GM18870 (cell line): ENCODE measurements around the gene PPCS.
A peak's percentile ranks its signal among the peaks of the same experiment; 100 is the strongest.

ENCODE experiments used
- ATAC-seq: cut with Tn5 transposase; IDR thresholded peaks from one replicate; pipeline ENCODE4 v1.9.1; 2021; ENCODE audit warnings: moderate library complexity; ENCODE audit not compliant: unreplicated experiment

PPCS gene

GRCh38 chr1:42456010-42456753, at the start of gene PPCS, which contains the start of gene ZMYND12:
TSS of gene PPCS (plus strand) at chr1:42456543. CDS start at chr1:42456566, 23 bp downstream.
TSS of gene ZMYND12 (minus strand) at chr1:42456022. CDS start at chr1:42455997, 25 bp downstream.
- peak; percentile 69 for ATAC-seq

- ATAC-seq, result no peak
These were observed 41.5 kb upstream of the PPCS start for GRCh38 chr1:42414551-42415496.

DNA sequence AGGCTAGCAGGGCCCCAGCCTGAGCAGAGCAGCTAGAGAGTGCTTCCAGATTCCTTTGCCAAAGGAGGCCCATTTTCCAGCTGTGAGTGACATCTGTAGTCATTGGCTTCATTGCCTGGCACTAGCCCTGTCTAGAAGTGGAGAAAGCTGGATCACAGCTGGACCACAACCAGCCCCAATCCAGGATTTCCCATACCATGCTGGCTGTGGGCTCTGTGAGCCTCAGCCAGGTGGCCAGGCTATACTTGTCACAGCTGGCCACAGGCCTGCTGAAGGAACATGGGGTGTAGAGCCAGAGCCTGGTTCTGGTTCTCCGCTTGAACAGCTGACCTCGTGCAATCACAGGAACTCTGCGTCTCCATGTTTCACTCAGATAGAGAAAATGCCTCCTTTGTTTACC, 39.2 kb upstream of the PPCS start:
- ATAC-seq, result no peak

GRCh38 chr1:42418516-42418915, 37.8 kb upstream of the PPCS start:
- ATAC-seq, result no peak

GRCh38 chr1:42419126-42419821, 37.1 kb upstream of the PPCS start:
- ATAC-seq, result no peak

GRCh38 chr1:42420121-42420520, 36.2 kb upstream of the PPCS start:
- ATAC-seq, result no peak

- ATAC-seq, result no peak
These were observed 35.3 kb upstream of the PPCS start for GRCh38 chr1:42420911-42421585.

GRCh38 chr1:42422737-42423136, 33.6 kb upstream of the PPCS start:
- no peak for ATAC-seq

- no peak for ATAC-seq
These were observed 32.7 kb upstream of the PPCS start for GRCh38 chr1:42423681-42424080.

DNA sequence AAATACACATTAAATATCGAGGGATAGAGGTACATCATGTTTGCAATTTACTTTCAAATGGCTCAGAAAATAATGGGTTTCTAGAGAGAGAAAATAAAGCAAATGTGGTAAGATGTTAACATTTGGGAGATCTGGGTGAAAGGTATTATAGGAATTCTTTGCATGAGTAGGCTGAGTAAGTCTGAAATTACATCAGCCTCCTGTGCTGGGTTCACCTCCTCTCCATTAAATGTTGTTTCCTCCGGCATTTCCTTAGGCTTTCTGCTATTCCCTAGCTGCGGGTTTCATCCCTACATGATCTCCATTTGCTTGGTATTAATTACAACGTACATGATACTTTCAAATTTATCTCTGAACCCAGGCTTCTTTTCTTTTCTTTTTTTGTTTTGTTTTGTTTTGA, 32.1 kb upstream of the PPCS start:
- no peak for ATAC-seq

- no peak for ATAC-seq
These were observed 29.1 kb upstream of the PPCS start for GRCh38 chr1:42427240-42427639.

GRCh38 chr1:42429603-42430002, 26.7 kb upstream of the PPCS start:
- ATAC-seq, result no peak

DNA sequence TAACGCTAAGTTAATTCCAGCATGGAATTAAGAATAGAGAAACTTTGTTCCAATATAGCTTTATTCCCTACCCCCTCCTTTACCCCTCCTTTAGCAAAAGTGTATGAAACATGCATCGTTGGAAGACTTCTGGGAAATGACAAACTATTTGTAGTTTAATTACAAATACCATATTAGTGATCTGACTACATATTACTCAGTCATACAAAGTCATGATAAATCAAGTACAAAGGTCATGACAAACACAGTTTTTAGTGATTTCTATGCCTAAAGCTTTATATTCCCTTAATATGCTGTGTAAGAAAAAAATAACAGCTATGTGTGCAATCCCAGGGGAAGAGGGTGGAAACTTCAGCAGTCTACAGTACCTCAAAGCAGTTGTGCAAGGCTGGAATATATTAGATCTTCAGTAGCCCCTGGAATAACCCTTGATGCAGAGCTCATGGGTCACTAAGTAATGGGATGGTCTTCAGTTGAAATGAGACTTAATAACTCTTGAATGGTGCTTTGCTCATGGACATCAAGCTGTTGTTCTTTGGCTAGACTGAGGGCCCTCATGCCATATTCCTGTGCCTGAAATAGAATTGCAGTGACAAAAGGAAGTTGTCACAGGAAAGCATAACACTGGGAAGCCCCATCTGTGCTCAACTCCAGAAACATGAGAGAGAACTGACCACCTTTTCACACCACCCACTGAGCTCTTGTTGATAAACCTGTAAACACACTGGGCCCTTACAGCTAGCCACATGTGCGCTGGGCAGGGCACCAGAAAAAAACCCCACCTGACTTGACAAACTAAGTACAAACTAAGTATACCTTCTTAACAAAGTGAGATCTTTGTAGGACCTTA, 25.8 kb upstream of the PPCS start:
- no peak for ATAC-seq

- no peak for ATAC-seq
These were observed 24.8 kb upstream of the PPCS start for GRCh38 chr1:42431514-42431913.

- no peak for ATAC-seq
These were observed 23.6 kb upstream of the PPCS start for GRCh38 chr1:42432714-42433113.

DNA sequence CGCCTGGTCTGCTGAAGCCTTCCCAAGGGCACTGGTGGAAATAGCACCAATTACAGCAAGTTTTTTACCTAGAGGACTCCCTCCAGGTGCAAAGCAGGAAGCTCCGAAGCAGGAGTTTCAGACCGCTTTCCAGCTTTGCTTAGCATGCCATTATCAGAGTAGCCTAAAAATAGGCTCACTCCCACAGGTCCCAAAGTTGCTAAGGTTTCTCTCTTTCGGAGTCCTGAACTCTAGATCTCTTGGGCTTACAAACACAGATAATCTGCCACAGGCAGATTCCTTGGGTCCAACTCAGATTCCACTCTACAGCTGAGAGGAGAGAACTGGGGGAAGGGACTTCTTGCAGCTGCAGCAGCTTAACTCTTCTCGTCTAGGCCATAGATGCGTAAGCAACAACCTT, 23.0 kb upstream of the PPCS start:
- no peak for ATAC-seq

GRCh38 chr1:42434340-42434739, 22.0 kb upstream of the PPCS start:
- ATAC-seq, result no peak

- ATAC-seq, result no peak
These were observed 16.4 kb upstream of the PPCS start for GRCh38 chr1:42439940-42440339.

DNA sequence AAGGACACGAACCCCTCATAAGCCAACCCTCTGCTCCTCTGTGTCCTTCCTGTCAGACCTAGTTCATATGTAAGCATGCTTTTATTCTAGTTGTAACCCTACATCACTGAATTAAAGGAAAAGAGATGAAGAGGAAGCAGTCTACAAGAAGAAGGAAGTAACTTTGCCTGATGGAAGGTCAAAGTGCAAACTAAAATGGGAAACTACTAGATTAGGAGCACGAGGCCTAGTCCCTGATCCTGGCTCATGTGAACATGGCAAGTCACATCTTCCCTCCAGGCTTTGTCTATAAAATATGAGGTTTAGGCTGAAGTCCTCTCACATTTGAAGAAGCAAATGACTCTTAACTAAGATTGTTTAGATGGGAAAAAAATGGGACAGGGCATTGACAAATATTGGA, 13.7 kb upstream of the PPCS start:
- ATAC-seq, result no peak

GRCh38 chr1:42449256-42449655, 7.1 kb upstream of the PPCS start:
- ATAC-seq, result no peak
